OCI-LY7 (cell line): Measurements from ENCODE around the gene CABYR.

Experiments used
- CTCF ChIP-seq: fragments of 200-600 bp; sonication (generic); conservative IDR thresholded peaks from 2 replicates; pipeline ENCODE4 v1.5.1; 2014; ENCODE audit warnings: mild to moderate bottlenecking, antibody characterized with exemption, low read length, moderate library complexity, mixed read lengths
- EZH2phosphoT487 ChIP-seq: fragments of 200-600 bp; sonication (generic); IDR thresholded peaks from 2 replicates; pipeline ENCODE4 v1.6.1; 2018; ENCODE audit warnings: low read depth, borderline replicate concordance, mild to moderate bottlenecking, mixed run types, antibody characterized with exemption, low read length, moderate library complexity, mixed read lengths

GRCh38 chr18:24196764-24197163, 57.9 kb downstream of the CABYR start:
- TF ChIP-seq CTCF: no peak
- no peak for TF ChIP-seq EZH2phosphoT487
